ENCODE results near the gene EBF4.

DNA sequence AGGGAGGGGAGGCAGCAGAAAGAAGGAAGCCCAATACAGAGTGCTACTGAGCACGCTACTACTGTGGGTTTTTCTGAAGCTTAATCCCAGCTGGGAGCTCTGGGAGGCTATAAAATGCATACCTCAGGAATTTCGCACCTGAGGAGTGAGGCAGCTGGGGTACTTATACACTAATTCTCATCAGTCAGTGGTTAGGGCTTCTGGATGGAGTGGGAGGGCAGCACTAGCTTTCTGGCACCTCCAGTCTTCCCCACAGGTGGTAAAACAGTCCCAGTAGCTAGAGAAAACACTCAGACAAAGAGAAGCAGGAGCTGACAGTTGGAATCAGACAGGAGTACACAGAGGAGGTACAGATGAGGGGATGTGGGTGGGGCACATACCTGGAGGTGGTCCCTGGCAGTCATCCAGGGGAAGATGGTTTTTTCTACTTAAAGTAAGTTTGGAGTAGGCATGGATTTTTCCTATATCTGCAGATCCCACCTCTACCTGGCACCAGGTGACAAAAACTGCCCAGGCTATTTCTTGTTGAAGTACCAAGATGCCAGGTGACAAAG lies 70.1 kb downstream of the EBF4 start:
- no peak for TF ChIP-seq GATA3 (IDR thresholded peaks at IDR 0.05; ENCODE audit: low read depth, low read length)
- no peak for TF ChIP-seq GATA2 (IDR thresholded peaks at IDR 0.05; ENCODE audit: low read depth, low read length)

Measured in SH-SY5Y (cell line).